Activated CD8-positive, alpha-beta memory T cell treated with anti-CD3 and anti-CD28 coated beads, Interleukin-2, amount 10 ng/mL, durations not matched to agents 7 days and 5 days (primary cell): ENCODE data around the gene BTF3. TPM values are rescaled to one million over a fixed set of nuclear protein-coding genes. Genes with fewer than 3 reads are reported as not detected.

Experiments
- ATAC-seq: fragments of 150-1000 bp; cut with Tn5 transposase; one replicate; pipeline ENCODE4 v1.10.0; 2021; ENCODE audit warnings: moderate library complexity
- CTCF ChIA-PET: fragments of 350-600 bp; sonication (Branson Sonifier 250); formaldehyde crosslinking; loops from one replicate; lab custom pipeline; 2021; ENCODE audit warnings: antibody characterized with exemption; lab: Charles Lee
- DNase-seq: peaks from one replicate; pipeline ENCODE4 v3.0.0-alpha.2; 2020
- H3K27ac Mint-ChIP-seq: one replicate; pipeline ENCODE4 v1.8.0; 2021; ENCODE audit warnings: mild to moderate bottlenecking, mixed read lengths
- H3K27me3 Mint-ChIP-seq: one replicate; pipeline ENCODE4 v1.8.0; 2021; ENCODE audit warnings: mixed read lengths
- H3K36me3 Mint-ChIP-seq: one replicate; pipeline ENCODE4 v1.8.0; 2021; ENCODE audit warnings: mild to moderate bottlenecking, mixed read lengths
- H3K4me1 Mint-ChIP-seq: one replicate; pipeline ENCODE4 v1.8.0; 2021; ENCODE audit warnings: mixed read lengths
- H3K4me3 Mint-ChIP-seq: one replicate; pipeline ENCODE4 v1.8.0; 2021; ENCODE audit warnings: mild to moderate bottlenecking, moderate library complexity, mixed read lengths
- H3K9me3 Mint-ChIP-seq: one replicate; pipeline ENCODE4 v1.8.0; 2022; ENCODE audit warnings: low read depth, mixed read lengths
- total RNA-seq, 2 experiments: library from RNA; stranded (reverse); gene quantifications; one replicate each; pipeline ENCODE4 v1.2.3, GENCODE V29; 2021

Gene BTF3
- total RNA-seq, 2 experiments from 2014 or later, result 601 to 785 TPM

DNA sequence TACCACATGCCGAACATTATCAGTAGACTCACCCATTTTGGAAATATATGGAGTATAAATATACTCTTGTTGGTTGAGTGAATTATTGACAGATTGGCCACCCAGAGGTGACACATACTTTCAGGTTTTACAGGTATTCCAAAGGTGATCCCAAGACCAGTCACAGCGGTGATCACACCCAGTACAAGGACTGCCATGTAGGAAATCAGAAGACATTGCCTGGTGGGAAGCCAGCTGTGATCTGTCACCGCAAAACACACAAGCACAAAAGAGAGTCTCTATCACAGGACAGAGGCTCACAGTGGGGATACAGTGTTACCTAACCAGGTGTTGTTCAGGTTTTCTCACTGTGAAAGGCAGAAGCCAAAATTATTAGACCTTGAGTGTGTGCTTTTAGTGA is 15.8 kb downstream of the BTF3 start:
- Mint-ChIP-seq H3K9me3 (no peaks in the 10 kb centered on the region), H3K27ac (no peak overlapping the region), H3K27me3 (no peaks in the 10 kb centered on the region), H3K4me1 (no peaks in the 10 kb centered on the region), H3K4me3 (no peak overlapping the region), H3K36me3 (no peaks in the 10 kb centered on the region)
- CTCF ChIA-PET, result interaction anchor here (1.0 kb wide), 1 partner anchor 17 kb away, joined by 3 read pairs; no protein-coding TSS in a partner anchor
- DNase-seq (no peak), ATAC-seq (no peak)

- peaks cover 3% of the 10 kb centered on the region for H3K4me1 Mint-ChIP-seq
- DNase-seq (no peak), ATAC-seq (no peak)
- no peaks in the 10 kb centered on the region for H3K27me3 Mint-ChIP-seq
- no peak overlapping the region for H3K4me3 Mint-ChIP-seq
- CTCF ChIA-PET, result interaction anchor here (1.0 kb wide), 1 partner anchor 18 kb away, joined by 3 read pairs; no protein-coding TSS in a partner anchor
- H3K27ac Mint-ChIP-seq, result no peak overlapping the region
- H3K36me3 Mint-ChIP-seq, result no peaks in the 10 kb centered on the region
- H3K9me3 Mint-ChIP-seq, result no peaks in the 10 kb centered on the region
Measured at GRCh38 chr5:73514418-73514817, 16.2 kb downstream of the BTF3 start.

- ATAC-seq, result no peak
Measured at GRCh38 chr5:73515232-73515631, 17.0 kb downstream of the BTF3 start.

DNA sequence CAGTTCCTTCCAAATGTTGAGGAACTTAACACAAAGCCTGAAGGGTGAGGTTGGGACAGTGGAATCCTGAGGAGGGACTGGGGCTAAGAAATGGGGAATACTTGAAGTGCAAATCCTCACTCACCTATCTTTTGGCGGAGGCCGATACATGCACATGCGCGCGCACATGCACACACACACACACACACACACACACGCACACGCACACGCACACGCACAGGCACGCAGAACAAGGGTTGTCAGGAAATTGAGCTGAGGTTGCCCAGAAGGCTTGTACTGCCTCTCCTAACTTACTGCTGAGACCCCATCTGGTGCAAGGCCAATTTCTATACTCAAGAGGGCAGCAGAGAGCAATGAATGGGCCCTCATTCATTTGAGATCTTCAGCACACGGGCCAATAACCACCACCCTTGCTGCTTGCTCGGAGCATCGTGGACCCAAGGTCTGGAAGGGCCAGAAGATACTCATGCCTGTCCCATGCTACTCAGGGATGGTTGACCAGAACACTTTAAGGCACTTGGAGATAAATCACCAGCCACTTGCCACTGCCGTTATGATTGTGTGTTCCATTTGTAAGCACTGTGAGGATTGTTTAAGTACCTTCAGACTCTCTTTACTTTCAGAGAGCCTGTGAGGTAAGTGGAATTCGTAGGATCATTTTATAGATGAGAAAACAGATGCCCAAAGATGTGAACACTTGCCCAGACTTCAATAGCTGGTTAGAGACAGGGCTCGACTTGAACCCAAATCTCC is 21.5 kb downstream of the BTF3 start:
- H3K4me3 Mint-ChIP-seq, result peak overlapping the region; percentile 62
- H3K4me1 Mint-ChIP-seq, result peaks cover 9% of the 10 kb centered on the region
- ATAC-seq, result peak; percentile 99
- no peaks in the 10 kb centered on the region for H3K27me3 Mint-ChIP-seq
- H3K27ac Mint-ChIP-seq, result peak overlapping the region; percentile 38
- CTCF ChIA-PET, result interaction anchor here (0.6 to 5.7 kb wide), 14 partner anchors 9 to 71 kb away, joined by 3 to 67 read pairs (median 4); partner anchors contain the start of genes ANKRA2 and BTF3
- peak; percentile 86 for DNase-seq
- no peaks in the 10 kb centered on the region for H3K36me3 Mint-ChIP-seq
- no peaks in the 10 kb centered on the region for H3K9me3 Mint-ChIP-seq

More at GRCh38 chr5:73515232-73515631, 17.0 kb downstream of the BTF3 start:
- Mint-ChIP-seq H3K4me1 (peaks cover 9% of the 10 kb centered on the region), H3K27ac (no peak overlapping the region), H3K4me3 (no peak overlapping the region), H3K9me3 (no peaks in the 10 kb centered on the region), H3K27me3 (no peaks in the 10 kb centered on the region), H3K36me3 (no peaks in the 10 kb centered on the region)
- no peak for DNase-seq
- CTCF ChIA-PET, result interaction anchor here (1.1 to 1.5 kb wide), 3 partner anchors 17 to 23 kb away, joined by 3 read pairs; partner anchors contain the start of gene BTF3

DNA sequence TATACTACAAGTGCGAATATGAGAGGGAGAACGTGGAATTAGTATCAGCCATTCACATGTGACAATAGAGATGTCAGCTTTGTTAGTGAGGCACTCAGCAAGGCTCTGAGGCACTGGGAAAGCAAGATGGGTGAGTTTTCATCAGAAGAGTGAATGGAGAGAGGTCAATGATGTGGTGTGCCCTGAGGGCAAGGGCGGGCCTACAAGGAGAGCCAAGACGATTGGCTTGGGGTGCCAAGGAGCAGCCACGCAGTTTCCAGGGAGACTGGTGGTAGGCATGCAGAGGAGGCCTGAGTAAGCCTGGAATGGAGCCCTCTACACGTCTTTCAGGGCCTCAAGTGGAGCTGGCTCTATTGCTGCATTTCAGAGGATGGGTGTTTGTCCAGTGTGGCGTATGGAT is 24.7 kb downstream of the BTF3 start:
- no peak overlapping the region for H3K27ac Mint-ChIP-seq
- H3K27me3 Mint-ChIP-seq, result peaks cover 8% of the 10 kb centered on the region
- peaks cover 9% of the 10 kb centered on the region for H3K4me1 Mint-ChIP-seq
- CTCF ChIA-PET, result interaction anchor here (5.7 kb wide), 1 partner anchor 14 kb away, joined by 67 read pairs; no protein-coding TSS in a partner anchor
- no peaks in the 10 kb centered on the region for H3K36me3 Mint-ChIP-seq
- H3K9me3 Mint-ChIP-seq, result no peaks in the 10 kb centered on the region
- DNase-seq (no peak), ATAC-seq (no peak)
- no peak overlapping the region for H3K4me3 Mint-ChIP-seq

- CTCF ChIA-PET, result interaction anchor here (5.7 kb wide), 1 partner anchor 13 kb away, joined by 67 read pairs; no protein-coding TSS in a partner anchor
- H3K36me3 Mint-ChIP-seq, result no peaks in the 10 kb centered on the region
- H3K27me3 Mint-ChIP-seq, result peaks cover 13% of the 10 kb centered on the region
- ATAC-seq (no peak), DNase-seq (no peak)
- no peak overlapping the region for H3K27ac Mint-ChIP-seq
- no peaks in the 10 kb centered on the region for H3K9me3 Mint-ChIP-seq
- H3K4me1 Mint-ChIP-seq, result peaks cover 9% of the 10 kb centered on the region
- H3K4me3 Mint-ChIP-seq, result no peak overlapping the region
Measured at GRCh38 chr5:73523861-73524260, 25.6 kb downstream of the BTF3 start.

- ATAC-seq (no peak), DNase-seq (no peak)
- Mint-ChIP-seq H3K4me1 (no peaks in the 10 kb centered on the region), H3K27ac (no peak overlapping the region), H3K4me3 (no peak overlapping the region), H3K36me3 (no peaks in the 10 kb centered on the region), H3K9me3 (no peaks in the 10 kb centered on the region), H3K27me3 (peaks cover 27% of the 10 kb centered on the region)
- CTCF ChIA-PET, result interaction anchor here (1.4 kb wide), 2 partner anchors 11 to 15 kb away, joined by 3 to 5 read pairs; no protein-coding TSS in a partner anchor
Measured at GRCh38 chr5:73525606-73526203, 27.5 kb downstream of the BTF3 start.

- no peak for DNase-seq
- H3K36me3 Mint-ChIP-seq, result no peaks in the 10 kb centered on the region
- H3K4me1 Mint-ChIP-seq, result no peaks in the 10 kb centered on the region
- H3K4me3 Mint-ChIP-seq, result no peak overlapping the region
- CTCF ChIA-PET, result interaction anchor here (0.7 kb wide), 1 partner anchor 459 kb away, joined by 3 read pairs; no protein-coding TSS in a partner anchor
- peaks cover 49% of the 10 kb centered on the region for H3K27me3 Mint-ChIP-seq
- no peak overlapping the region for H3K27ac Mint-ChIP-seq
- ATAC-seq, result no peak
- no peaks in the 10 kb centered on the region for H3K9me3 Mint-ChIP-seq
Measured at GRCh38 chr5:73528248-73528647, 30.0 kb downstream of the BTF3 start.

- DNase-seq (no peak), ATAC-seq (no peak)
- no peaks in the 10 kb centered on the region for H3K36me3 Mint-ChIP-seq
- no peak overlapping the region for H3K27ac Mint-ChIP-seq
- no peak overlapping the region for H3K4me3 Mint-ChIP-seq
- H3K4me1 Mint-ChIP-seq, result no peaks in the 10 kb centered on the region
- H3K27me3 Mint-ChIP-seq, result peaks cover 54% of the 10 kb centered on the region
- CTCF ChIA-PET, result no interaction called here
- H3K9me3 Mint-ChIP-seq, result no peaks in the 10 kb centered on the region
Measured at GRCh38 chr5:73529081-73529480, 30.8 kb downstream of the BTF3 start.

- no peaks in the 10 kb centered on the region for H3K9me3 Mint-ChIP-seq
- peaks cover 64% of the 10 kb centered on the region for H3K27me3 Mint-ChIP-seq
- no peak overlapping the region for H3K27ac Mint-ChIP-seq
- ATAC-seq (no peak), DNase-seq (no peak)
- H3K4me3 Mint-ChIP-seq, result no peak overlapping the region
- CTCF ChIA-PET, result interaction anchor here (0.9 to 1.7 kb wide), 2 partner anchors 10 to 12 kb away, joined by 3 to 5 read pairs; no protein-coding TSS in a partner anchor
- no peaks in the 10 kb centered on the region for H3K4me1 Mint-ChIP-seq
- H3K36me3 Mint-ChIP-seq, result no peaks in the 10 kb centered on the region
Measured at GRCh38 chr5:73531356-73531755, 33.1 kb downstream of the BTF3 start.

DNA sequence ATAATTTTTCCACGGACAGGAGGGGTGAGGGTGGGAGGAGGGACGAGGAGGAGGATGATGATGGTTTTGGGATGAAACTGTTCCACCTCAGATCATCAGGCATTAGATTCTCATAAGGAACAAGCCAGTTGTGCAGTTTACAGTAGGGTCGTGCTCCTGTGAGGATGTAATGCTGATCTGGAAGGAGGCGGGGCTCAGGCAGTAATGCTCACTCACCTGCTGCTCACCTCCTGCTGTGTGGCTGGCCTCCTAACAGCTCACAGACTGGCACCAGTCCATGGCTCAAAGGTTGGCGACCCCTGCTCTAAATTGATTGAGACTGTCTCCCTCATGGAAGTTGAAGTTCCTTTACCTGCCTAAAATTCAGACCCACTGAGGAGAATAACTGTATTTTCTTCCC is 34.0 kb downstream of the BTF3 start:
- H3K4me3 Mint-ChIP-seq, result no peak overlapping the region
- H3K27ac Mint-ChIP-seq, result no peak overlapping the region
- peaks cover 62% of the 10 kb centered on the region for H3K27me3 Mint-ChIP-seq
- no peaks in the 10 kb centered on the region for H3K9me3 Mint-ChIP-seq
- DNase-seq (no peak), ATAC-seq (no peak)
- H3K36me3 Mint-ChIP-seq, result no peaks in the 10 kb centered on the region
- no peaks in the 10 kb centered on the region for H3K4me1 Mint-ChIP-seq
- CTCF ChIA-PET, result no interaction called here

DNA sequence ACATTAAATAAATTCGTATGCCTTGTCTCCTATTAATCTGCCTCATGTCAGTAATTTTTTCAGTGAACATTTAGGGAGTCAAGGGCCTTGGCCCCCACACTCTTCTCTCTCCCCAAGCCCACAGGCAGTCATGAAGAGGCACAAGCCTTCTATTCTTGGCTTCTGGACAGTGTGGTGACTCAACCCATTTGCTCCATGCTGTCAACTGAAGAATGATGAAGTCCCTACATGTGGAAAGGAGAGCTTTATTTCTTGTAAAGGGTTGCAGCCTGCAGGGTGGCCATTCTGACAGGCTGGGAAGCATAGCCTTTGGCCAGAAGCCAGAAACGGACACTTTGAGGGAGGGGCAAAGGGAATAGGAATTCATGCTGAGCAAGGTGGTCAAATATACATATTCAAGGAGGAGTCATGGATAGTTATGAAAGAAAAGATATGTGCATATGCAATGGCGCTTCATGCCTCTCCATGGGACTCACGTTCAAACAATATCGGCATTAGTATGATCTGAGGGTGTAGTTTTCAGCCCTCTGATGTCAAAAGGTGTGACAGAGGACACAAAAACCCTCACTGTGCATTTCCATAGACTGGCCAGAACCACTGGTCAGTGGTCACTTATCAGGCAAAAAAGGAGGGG is 35.9 kb downstream of the BTF3 start:
- Mint-ChIP-seq H3K9me3 (no peaks in the 10 kb centered on the region), H3K27me3 (peaks cover 54% of the 10 kb centered on the region), H3K4me3 (no peak overlapping the region), H3K27ac (no peak overlapping the region), H3K4me1 (no peaks in the 10 kb centered on the region), H3K36me3 (no peaks in the 10 kb centered on the region)
- CTCF ChIA-PET, result interaction anchor here (0.7 to 7.6 kb wide), 2 partner anchors 12 to 636 kb away, joined by 3 to 67 read pairs; no protein-coding TSS in a partner anchor
- DNase-seq (no peak), ATAC-seq (no peak)

DNA sequence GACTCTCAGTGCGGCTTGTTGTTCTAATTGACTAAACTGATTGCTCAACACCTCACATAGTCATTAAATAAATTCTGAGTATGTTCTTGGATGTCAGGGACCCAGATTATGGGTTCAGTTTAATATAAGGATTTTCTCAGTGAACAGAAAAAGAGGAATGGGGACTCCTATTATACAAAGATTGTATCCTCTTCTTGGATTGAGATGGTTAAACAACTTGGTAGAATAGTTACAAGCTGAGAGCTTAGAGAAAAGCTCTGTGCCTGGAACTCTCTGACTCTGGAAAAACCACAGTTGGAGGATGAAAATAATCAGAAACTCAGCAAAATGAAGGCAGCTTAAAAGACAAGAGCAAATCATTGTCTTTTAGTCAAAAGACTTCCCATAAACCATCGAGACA is 36.7 kb downstream of the BTF3 start:
- Mint-ChIP-seq H3K36me3 (no peaks in the 10 kb centered on the region), H3K4me1 (no peaks in the 10 kb centered on the region), H3K27me3 (peaks cover 53% of the 10 kb centered on the region), H3K27ac (no peak overlapping the region), H3K9me3 (no peaks in the 10 kb centered on the region), H3K4me3 (no peak overlapping the region)
- CTCF ChIA-PET, result interaction anchor here (0.7 to 7.6 kb wide), 5 partner anchors 13 to 637 kb away, joined by 3 to 67 read pairs (median 5); no protein-coding TSS in a partner anchor
- ATAC-seq (no peak), DNase-seq (no peak)
